Brain microvascular endothelial cell (primary cell): Measurements from ENCODE around the gene CACNA1I.

Experiments used
- DNase-seq: peaks from one replicate; pipeline ENCODE4 v3.0.0-alpha.2; 2020
- H3K27ac ChIP-seq: fragments of 250-450 bp; sonication (Bioruptor Pico); 2 replicates; pipeline ENCODE4 v1.5.1; 2020; ENCODE audit warnings: mild to moderate bottlenecking, moderate library complexity
- H3K27me3 ChIP-seq: fragments of 250-450 bp; sonication (Bioruptor Pico); replicated peaks from 2 replicates; pipeline ENCODE4 v1.5.1; 2020; ENCODE audit warnings: mild to moderate bottlenecking
- H3K36me3 ChIP-seq: fragments of 250-450 bp; sonication (Bioruptor Pico); replicated peaks from 2 replicates; pipeline ENCODE4 v1.5.1; 2020; ENCODE audit warnings: mild to moderate bottlenecking
- H3K4me3 ChIP-seq: 2 replicates; pipeline ENCODE4 v1.5.1; 2011; ENCODE audit warnings: low read depth, mild to moderate bottlenecking, control low read depth, low read length, moderate library complexity
- CTCF ChIP-seq: IDR thresholded peaks from 2 replicates; pipeline ENCODE4 v1.5.1; 2011; ENCODE audit warnings: low read depth, mild to moderate bottlenecking, moderate library complexity, low read length, control low read depth, inconsistent platforms; ENCODE audit errors: missing control alignments
- in situ Hi-C: cut with HindIII; loops from 2 replicates; pipeline ENCODE4 v1.10.0; 2017; ENCODE audit warnings: low sequenced_read_pairs, low pct_ligation_motif_present

Gene CACNA1I

GRCh38 chr22:39530116-39530515 is 40.4 kb upstream of the CACNA1I start:
- H3K4me3 ChIP-seq: no peak overlapping the region
- no peak overlapping the region for H3K27ac ChIP-seq
- no peak for TF ChIP-seq CTCF
- peaks cover 16% of the 10 kb centered on the region for H3K36me3 ChIP-seq
- DNase-seq: no peak
- no peaks in the 10 kb centered on the region for H3K27me3 ChIP-seq
- in situ Hi-C loops: no loop called here

- Histone ChIP-seq H3K4me3 (no peak overlapping the region), H3K27me3 (no peaks in the 10 kb centered on the region), H3K36me3 (peaks cover 16% of the 10 kb centered on the region), H3K27ac (no peak overlapping the region)
- in situ Hi-C loops: no loop called here
- peak; percentile 53 for TF ChIP-seq CTCF
- peak; percentile 32 for DNase-seq
Measured at GRCh38 chr22:39530692-39531331, 39.7 kb upstream of the CACNA1I start.

- DNase-seq: peak; percentile 99
- peak; percentile 1 for TF ChIP-seq CTCF
Measured at GRCh38 chr22:39532215-39533073, 38.1 kb upstream of the CACNA1I start, which contains the start of gene RPS19BP1. Gene RPS19BP1 (minus strand): TSS chr22:39532748. CDS start chr22:39532738, 10 bp downstream.

GRCh38 chr22:39534092-39534506 is 36.5 kb upstream of the CACNA1I start:
- no peak overlapping the region for H3K4me3 ChIP-seq
- in situ Hi-C loops: no loop called here
- no peak for DNase-seq
- H3K27ac ChIP-seq: no peak overlapping the region
- TF ChIP-seq CTCF: no peak
- peaks cover 9% of the 10 kb centered on the region for H3K36me3 ChIP-seq
- no peaks in the 10 kb centered on the region for H3K27me3 ChIP-seq

More at GRCh38 chr22:39532215-39533073, 38.1 kb upstream of the CACNA1I start, which contains the start of gene RPS19BP1:
- Histone ChIP-seq H3K27ac (peak within 1 kb of the TSS; percentile 63), H3K4me3 (peak within 1 kb of the TSS; percentile 93), H3K27me3 (no peaks in the 10 kb centered on the region), H3K36me3 (peaks cover 16% of the 10 kb centered on the region)
- in situ Hi-C loops: no loop called here

- peak overlapping the region; percentile 24 for H3K4me3 ChIP-seq
- TF ChIP-seq CTCF: peak; percentile 80
- peak; percentile 54 for DNase-seq
Measured at GRCh38 chr22:39534591-39535356, 35.8 kb upstream of the CACNA1I start.

More at GRCh38 chr22:39534591-39535356, 35.8 kb upstream of the CACNA1I start:
- Histone ChIP-seq H3K27ac (no peak overlapping the region), H3K27me3 (no peaks in the 10 kb centered on the region), H3K36me3 (peaks cover 4% of the 10 kb centered on the region)
- in situ Hi-C loops: no loop called here
